Keratinocyte (primary cell): ENCODE measurements around the gene WASHC4.

ENCODE experiments used
- CTCF ChIP-seq, 3 experiments: IDR thresholded peaks in 1 of 3; conservative IDR thresholded peaks in 1 of 3; optimal IDR thresholded peaks in 1 of 3; 2 replicates in 2 of 3; 3 replicates in 1 of 3; pipeline versions ENCODE3 to v1.5.1; 2011; ENCODE audit warnings: low read length in 3 of 3, mild to moderate bottlenecking in 3 of 3, moderate library complexity in 2 of 3, control low read depth in 1 of 3, inconsistent platforms in 1 of 3; ENCODE audit not compliant: insufficient read depth in 2 of 3; ENCODE audit errors: extremely low read depth in 1 of 3
- EZH2 ChIP-seq: IDR thresholded peaks from one replicate; pipeline ENCODE4 v1.6.1; 2012; ENCODE audit warnings: inconsistent platforms, mild to moderate bottlenecking, low read length, moderate library complexity

- TF ChIP-seq CTCF (optimal IDR thresholded peaks at IDR 0.05 in 1 of 3, IDR thresholded peaks at IDR 0.05 in 1 of 3, conservative IDR thresholded peaks at IDR 0.05 in 1 of 3; ENCODE audit: extremely low read depth in 1 of 3, insufficient read depth in 2 of 3, low read length in 3 of 3) (no peak), EZH2 (no peak)
Observed at GRCh38 chr12:105120551-105120950, 13.0 kb downstream of the WASHC4 start.
